IMR-90 (cell line): ENCODE measurements around the gene HIF1A. TPM values are rescaled to one million over a fixed set of nuclear protein-coding genes. Genes with fewer than 3 reads are reported as not detected.

ENCODE experiments used
- ATAC-seq: fragments of 200-7000 bp; cut with Tn5 transposase; 2 replicates; pipeline ENCODE4 v1.9.1; 2020; ENCODE audit warnings: low read depth, mild to moderate bottlenecking, moderate library complexity
- BruUV-seq: library from RNA; stranded (reverse); fragments of 400-500 nt; replicated peaks from 2 replicates; lab custom pipeline; 2021; lab: Mats Ljungman, UMichigan
- CTCF ChIA-PET: fragments of 300-600 bp; formaldehyde crosslinking; extraction: SDS; loops from one replicate; lab custom pipeline; 2021; ENCODE audit warnings: antibody characterized with exemption; lab: Yijun Ruan, JAX
- POLR2A ChIA-PET: fragments of 300-600 bp; sonication (Branson Sonifier 250); formaldehyde crosslinking; loops from one replicate; lab custom pipeline; 2022; ENCODE audit warnings: antibody characterized with exemption; ENCODE audit not compliant: unreplicated experiment; lab: Charles Lee
- DNase-seq: peaks from one replicate; pipeline ENCODE4 v3.0.0; 2013
- H2AFZ ChIP-seq: replicated peaks from 2 replicates; pipeline ENCODE3; 2013; ENCODE audit warnings: low read length, mild to moderate bottlenecking; ENCODE audit not compliant: poor library complexity
- H2AK5ac ChIP-seq: 2 replicates; pipeline ENCODE4 v1.6.1; 2013; ENCODE audit warnings: low read depth, low read length, inconsistent platforms
- H2AK9ac ChIP-seq: replicated peaks from 2 replicates; pipeline ENCODE3; 2013; ENCODE audit warnings: mild to moderate bottlenecking, low read depth, low read length, moderate library complexity; ENCODE audit not compliant: poor library complexity
- H2BK120ac ChIP-seq: 2 replicates; pipeline ENCODE4 v1.6.1; 2013; ENCODE audit warnings: low read depth, low read length, inconsistent platforms
- H2BK15ac ChIP-seq: 3 replicates; pipeline ENCODE4 v1.6.1; 2013; ENCODE audit warnings: low read depth, low read length, inconsistent platforms
- H2BK20ac ChIP-seq: 2 replicates; pipeline ENCODE4 v1.6.1; 2013; ENCODE audit warnings: low read depth, mild to moderate bottlenecking, inconsistent platforms, low read length, moderate library complexity
- H2BK5ac ChIP-seq: 2 replicates; pipeline ENCODE4 v1.6.1; 2013; ENCODE audit warnings: mild to moderate bottlenecking, low read depth, low read length, inconsistent platforms; ENCODE audit not compliant: poor library complexity, severe bottlenecking
- H3K14ac ChIP-seq: replicated peaks from 2 replicates; pipeline ENCODE4 v1.6.1; 2013; ENCODE audit warnings: low read depth, low read length, inconsistent platforms
- H3K18ac ChIP-seq: 2 replicates; pipeline ENCODE4 v1.6.1; 2013; ENCODE audit warnings: low read depth, low read length, control low read depth
- H3K23ac ChIP-seq: 2 replicates; pipeline ENCODE4 v1.6.1; 2013; ENCODE audit warnings: low read depth, low read length, inconsistent platforms
- H3K27ac ChIP-seq: 2 replicates; pipeline ENCODE4 v1.5.1; 2013; ENCODE audit warnings: mild to moderate bottlenecking, control low read depth, low read length; ENCODE audit not compliant: insufficient read depth
- H3K27me3 ChIP-seq: 2 replicates; pipeline ENCODE4 v1.6.1; 2013; ENCODE audit warnings: low read length; ENCODE audit not compliant: control insufficient read depth, insufficient read depth
- H3K36me3 ChIP-seq: 2 replicates; pipeline ENCODE4 v1.6.1; 2013; ENCODE audit warnings: low read length, mixed read lengths; ENCODE audit not compliant: control insufficient read depth, insufficient read depth
- H3K4ac ChIP-seq: 2 replicates; pipeline ENCODE4 v1.6.1; 2013; ENCODE audit warnings: low read depth, low read length, inconsistent platforms
- H3K4me1 ChIP-seq: 2 replicates; pipeline ENCODE4 v1.6.1; 2013; ENCODE audit warnings: low read length, mixed read lengths; ENCODE audit not compliant: control insufficient read depth, insufficient read depth
- H3K4me2 ChIP-seq: 2 replicates; pipeline ENCODE4 v1.6.1; 2013; ENCODE audit warnings: low read depth, mild to moderate bottlenecking, control low read depth, low read length, moderate library complexity
- H3K4me3 ChIP-seq: 2 replicates; pipeline ENCODE4 v1.5.1; 2013; ENCODE audit warnings: low read depth, mild to moderate bottlenecking, control low read depth, low read length, moderate library complexity; ENCODE audit not compliant: insufficient read depth
- H3K56ac ChIP-seq: 2 replicates; pipeline ENCODE4 v1.6.1; 2013; ENCODE audit warnings: low read length, inconsistent platforms; ENCODE audit not compliant: insufficient read depth; ENCODE audit errors: extremely low read depth
- H3K79me1 ChIP-seq, 2 experiments: 2 replicates each; pipeline ENCODE4 v1.6.1; 2013; ENCODE audit warnings: low read length in 2 of 2, inconsistent platforms in 1 of 2, low read depth in 1 of 2
- H3K9ac ChIP-seq: 2 replicates; pipeline ENCODE4 v1.6.1; 2013; ENCODE audit warnings: low read depth, low read length, control low read depth
- H3K9me1 ChIP-seq: 2 replicates; pipeline ENCODE4 v1.6.1; 2013; ENCODE audit warnings: low read length, inconsistent platforms; ENCODE audit not compliant: insufficient read depth
- H3K9me3 ChIP-seq: 2 replicates; pipeline ENCODE4 v1.6.1; 2013; ENCODE audit warnings: low read length; ENCODE audit not compliant: control insufficient read depth, insufficient read depth
- H4K20me1 ChIP-seq: 2 replicates; pipeline ENCODE4 v1.6.1; 2013; ENCODE audit warnings: low read length, inconsistent platforms; ENCODE audit not compliant: insufficient read depth
- H4K5ac ChIP-seq: 2 replicates; pipeline ENCODE4 v1.6.1; 2013; ENCODE audit warnings: mild to moderate bottlenecking, low read depth, low read length, control low read depth
- H4K8ac ChIP-seq, 2 experiments: 2 replicates each; pipeline ENCODE4 v1.6.1; 2013; ENCODE audit warnings: low read depth in 2 of 2, low read length in 2 of 2, control low read depth in 1 of 2, inconsistent platforms in 1 of 2
- H4K91ac ChIP-seq: 2 replicates; pipeline ENCODE4 v1.6.1; 2013; ENCODE audit warnings: low read depth, low read length, inconsistent platforms; ENCODE audit not compliant: insufficient read depth
- CHD1 ChIP-seq: IDR thresholded peaks from 2 replicates; pipeline ENCODE4 v1.6.1; 2012; ENCODE audit warnings: low read depth, low read length, improper control_type of control experiment
- CTCF ChIP-seq: conservative IDR thresholded peaks from 2 replicates; pipeline ENCODE4 v1.5.1; 2012; ENCODE audit warnings: mild to moderate bottlenecking, low read depth, low read length, improper control_type of control experiment
- ELK1 ChIP-seq: fragments of 150-350 bp; IDR thresholded peaks from 2 replicates; pipeline ENCODE4 v1.6.1; 2016; ENCODE audit warnings: low read depth, mild to moderate bottlenecking, low read length, moderate library complexity, borderline replicate concordance
- FOS ChIP-seq: fragments of 150-350 bp; IDR thresholded peaks from 2 replicates; pipeline ENCODE4 v1.6.1; 2016; ENCODE audit warnings: low read depth, low read length
- MAFK ChIP-seq: IDR thresholded peaks from 2 replicates; pipeline ENCODE4 v1.6.1; 2012; ENCODE audit warnings: low read depth, low read length, improper control_type of control experiment
- MAZ ChIP-seq: IDR thresholded peaks from 2 replicates; pipeline ENCODE4 v1.6.1; 2012; ENCODE audit warnings: low read depth, mild to moderate bottlenecking, low read length, improper control_type of control experiment, moderate library complexity, borderline replicate concordance
- MXI1 ChIP-seq: IDR thresholded peaks from 2 replicates; pipeline ENCODE4 v1.6.1; 2012; ENCODE audit warnings: low read depth, mild to moderate bottlenecking, low read length, moderate library complexity, borderline replicate concordance
- NFE2L2 ChIP-seq: fragments of 150-350 bp; IDR thresholded peaks from 2 replicates; pipeline ENCODE4 v1.6.1; 2016; ENCODE audit warnings: low read depth, mild to moderate bottlenecking, low read length
- RAD21 ChIP-seq: IDR thresholded peaks from 2 replicates; pipeline ENCODE4 v1.6.1; 2012; ENCODE audit warnings: low read length, improper control_type of control experiment
- RFX5 ChIP-seq: IDR thresholded peaks from 2 replicates; pipeline ENCODE4 v1.8.0; 2012; ENCODE audit warnings: low read depth, mild to moderate bottlenecking, low read length, moderate library complexity
- SMC3 ChIP-seq: fragments of 150-350 bp; IDR thresholded peaks from 2 replicates; pipeline ENCODE4 v1.6.1; 2016; ENCODE audit warnings: low read depth, mild to moderate bottlenecking, antibody characterized with exemption, low read length, moderate library complexity
- WGBS, 2 experiments: methylation state at CpG; one replicate each; pipeline versions ENCODE4 v1.1.5 to v1.1.7; 2013; ENCODE audit warnings: missing lambda C conversion rate in 2 of 2; ENCODE audit not compliant: insufficient read length in 1 of 2; ENCODE audit errors: extremely low coverage in 2 of 2; 5-methylcytosine and 5-hydroxymethylcytosine counted together
- dilution Hi-C: fragments of 300-500 bp; cut with HindIII; formaldehyde crosslinking; loops from one replicate; pipeline ENCODE4 v1.14.3; 2018; ENCODE audit warnings: low sequenced_read_pairs; ENCODE audit not compliant: unreplicated experiment
- in situ Hi-C: fragments of 300-500 bp; cut with MboI; formaldehyde crosslinking; loops from 3 replicates; pipeline ENCODE4 v1.14.3; 2019; ENCODE audit warnings: low sequenced_read_pairs, inconsistent platforms, mixed read lengths
- intact Hi-C: fragments of 100-400 bp; cut with micrococcal nuclease; formaldehyde crosslinking; loops from 2 replicates; pipeline ENCODE4 v1.10.0; 2022
- polyA plus RNA-seq, 3 experiments: library from polyadenylated mRNA; depleted of rRNA; stranded (reverse); fragments of >200 nt; gene quantifications; 2 replicates each; pipeline ENCODE4 v1.2.3, GENCODE V29; 2012; ENCODE audit warnings: low replicate concordance in 1 of 3
- total RNA-seq: library from RNA; depleted of rRNA; stranded (reverse); fragments of >200 nt; gene quantifications from 2 replicates; pipeline ENCODE4 v1.2.3, GENCODE V29; 2012

Gene HIF1A
- total and polyA plus RNA-seq, 2 of the 4 experiments (the other 2 are of a cell fraction), result 128 to 301 TPM

- no peaks in the 10 kb centered on the region for H3K27me3 ChIP-seq
- no peak overlapping the region for H2AK9ac ChIP-seq
- no TSS peak for BruUV-seq
- H4K20me1 ChIP-seq, result peaks cover 7% of the 10 kb centered on the region; the same call in 1 of the 2 replicates
- H3K9me1 ChIP-seq, result peaks cover 2% of the 10 kb centered on the region; the same call in 1 of the 2 replicates
- no peak overlapping the region for H4K91ac ChIP-seq
- TF ChIP-seq CTCF (no peak), RFX5 (no peak), RAD21 (no peak), MXI1 (no peak), MAZ (no peak), ELK1 (no peak), NFE2L2 (no peak), CHD1 (no peak), FOS (no peak), MAFK (no peak), SMC3 (no peak)
- ATAC-seq, result peak; percentile 9; the same call in 1 of the 2 replicates
- ChIA-PET POLR2A (no interaction called here), CTCF (no interaction called here)
- H3K4ac ChIP-seq, result peak overlapping the region; percentile 68; the same call in 1 of the 2 replicates
- DNase-seq, result peak; percentile 61
- H3K79me1 ChIP-seq, result peaks cover 3% of the 10 kb centered on the region in 2 experiments; a peak in 1 of 4 replicates
- H3K18ac ChIP-seq, result peak overlapping the region; percentile 78; the same call in 1 of the 2 replicates
- dilution Hi-C loops (no loop called here), in situ Hi-C loops (no loop called here), intact Hi-C loops (loop anchor here (5.0 kb wide), 1 partner anchor 190 kb away; no protein-coding TSS in a partner anchor)
- H2BK120ac ChIP-seq, result 0 out of 2 replicates have a peak overlapping the region, but pooled peaks have one; percentile 9
- H2BK20ac ChIP-seq, result no peak overlapping the region
- peaks cover 4% of the 10 kb centered on the region for H3K9me3 ChIP-seq
- no peak overlapping the region for H3K23ac ChIP-seq
- H3K14ac ChIP-seq, result no peak overlapping the region
- H3K27ac ChIP-seq, result peak overlapping the region; percentile 54; the same call in 1 of the 2 replicates
- peaks cover 11% of the 10 kb centered on the region for H3K4me1 ChIP-seq
- no peak overlapping the region for H3K9ac ChIP-seq
- H4K5ac ChIP-seq, result peak overlapping the region; percentile 87; the same call in 1 of the 2 replicates
- no peak overlapping the region for H4K8ac ChIP-seq
- H3K4me3 ChIP-seq, result no peak overlapping the region
- no CpG with 5 or more reads among the region's 4 CpGs for WGBS, 2 experiments
- peak overlapping the region; percentile 99 for H2BK5ac ChIP-seq
- H3K56ac ChIP-seq, result no peak overlapping the region
- H2AFZ ChIP-seq, result no peak overlapping the region
- peaks cover 14% of the 10 kb centered on the region for H3K36me3 ChIP-seq
- H2AK5ac ChIP-seq, result 0 out of 2 replicates have a peak overlapping the region, but pooled peaks have one; percentile 3
- H3K4me2 ChIP-seq, result no peak overlapping the region
- H2BK15ac ChIP-seq, result no peak overlapping the region
These were observed 57.3 kb downstream of the HIF1A start for GRCh38 chr14:61752626-61753025.
